Transverse colon (tissue), 4 donors: Measurements from ENCODE around the gene BTK. TPM values are rescaled to one million over a fixed set of nuclear protein-coding genes. Genes with fewer than 3 reads are reported as not detected.
"Not testable (repeated sequence)": the region's sequence is repeated elsewhere in the genome, so short reads cannot be mapped to it uniquely, and the experiment has no call there.

Source experiments
- DNase-seq: peaks from one replicate; pipeline ENCODE4 v3.0.0-alpha.2; 2019
- H3K27ac ChIP-seq, 4 donors: fragments of 200-600 bp; sonication (generic); 2 replicates each; pipeline ENCODE4 v1.5.1; 2016 to 2018; ENCODE audit warnings: inconsistent platforms in 4 of 4
- H3K27me3 ChIP-seq: fragments of 200-600 bp; sonication (generic); 2 replicates; pipeline ENCODE4 v1.5.1; 2017; ENCODE audit warnings: inconsistent platforms
- H3K36me3 ChIP-seq, 4 donors: fragments of 200-600 bp; sonication (generic); 2 replicates each; pipeline ENCODE4 v1.5.1; 2017 to 2019; ENCODE audit warnings: inconsistent platforms in 4 of 4
- H3K4me1 ChIP-seq, 4 donors: fragments of 200-600 bp; sonication (generic); 2 replicates each; pipeline ENCODE4 v1.5.1; 2017 to 2020; ENCODE audit warnings: inconsistent platforms in 4 of 4
- H3K4me3 ChIP-seq, 4 donors: fragments of 200-600 bp; sonication (generic); 1 replicate in 1 of 4; 2 replicates in 3 of 4; pipeline versions ENCODE4 v1.5.1 to v1.6.1; 2017 to 2019; ENCODE audit warnings: inconsistent platforms in 4 of 4
- H3K9me3 ChIP-seq, 2 donors: fragments of 200-600 bp; sonication (generic); 2 replicates each; pipeline ENCODE4 v1.5.1; 2017 to 2019; ENCODE audit warnings: inconsistent platforms in 2 of 2
- CTCF ChIP-seq, 5 experiments: fragments of 200-600 bp in 3 of 5; fragments of 450-650 bp in 2 of 5; sonication (generic) in 3 of 5; IDR thresholded peaks; 1 replicate in 2 of 5; 2 replicates in 3 of 5; pipeline ENCODE4 v1.5.1; 2016 to 2017; ENCODE audit warnings: antibody characterized with exemption in 5 of 5, inconsistent platforms in 3 of 5, mild to moderate bottlenecking in 2 of 5, moderate library complexity in 1 of 5
- EP300 ChIP-seq: sonication (generic); formaldehyde crosslinking; IDR thresholded peaks from one replicate; pipeline ENCODE4 v1.6.1; 2017; ENCODE audit warnings: antibody characterized with exemption, low read depth
- POLR2A ChIP-seq: fragments of 450-650 bp; IDR thresholded peaks from one replicate; pipeline ENCODE4 v1.6.1; 2016; ENCODE audit warnings: antibody characterized with exemption, mild to moderate bottlenecking, moderate library complexity
- POLR2AphosphoS5 ChIP-seq, 3 donors: sonication (generic); formaldehyde crosslinking; IDR thresholded peaks; one replicate each; pipeline ENCODE4 v1.6.1; 2016; ENCODE audit warnings: antibody characterized with exemption in 3 of 3
- WGBS, 2 donors: methylation state at CpG; one replicate each; pipeline ENCODE4 v1.1.5; 2018; ENCODE audit warnings: low coverage in 1 of 2; 5-methylcytosine and 5-hydroxymethylcytosine counted together
- in situ Hi-C, 4 donors: fragments of 200-750 bp; cut with MboI; loops; one replicate each; pipeline versions ENCODE4 v1.15.0 to v1.15.1; 2017; ENCODE audit warnings: low sequenced_read_pairs in 3 of 4, low pct_ligation_motif_present in 1 of 4, low pct_unique_long_range_greater_than_20kb in 1 of 4
- intact Hi-C: fragments of 100-400 bp; cut with DNase I; formaldehyde crosslinking; loops from one replicate; pipeline ENCODE4 v1.15.1; 2023; ENCODE audit warnings: low total_unique reads
- total RNA-seq, 4 donors: library from RNA; depleted of rRNA; stranded (reverse); fragments of >200 nt; gene quantifications; one replicate each; pipeline ENCODE4 v1.1.0, GENCODE V29; 2016

BTK gene
- total RNA-seq, 4 donors from 2014 or later: 0.40 to 7.9 (median 4.4) TPM

GRCh38 chrX:101349193-101349562, 36.8 kb downstream of the BTK start:
- DNase-seq: no peak
- 46% methylated on average over 4 of the region's 4 CpGs; no CpG with 5 or more reads in 1 of the 2 donors for WGBS, 2 donors
- Histone ChIP-seq H3K4me1 (peaks cover 0 to 10% (median 0%) of the 10 kb centered on the region in 4 donors), H3K36me3 (no peaks in the 10 kb centered on the region), H3K9me3 (no peaks in the 10 kb centered on the region), H3K4me3 (peak overlapping the region; percentile 40 to 77 (median 64)), H3K27ac (peak overlapping the region; percentile 84 to 92 (median 88)), H3K27me3 (no peaks in the 10 kb centered on the region)
- TF ChIP-seq POLR2AphosphoS5 (IDR thresholded peaks at IDR 0.05): no peak
- TF ChIP-seq CTCF (IDR thresholded peaks at IDR 0.05): no peak
- TF ChIP-seq EP300: no peak
- no peak for TF ChIP-seq POLR2A
- intact Hi-C loops: no loop called here
- in situ Hi-C loops: no loop called here

GRCh38 chrX:101348452-101349192, 37.4 kb downstream of the BTK start, which contains the start of gene TIMM8A:
TSS of gene TIMM8A (minus strand) at chrX:101348742. CDS start at chrX:101348664, 78 bp downstream.
- intact Hi-C loops (no loop called here), in situ Hi-C loops (no loop called here)
- Histone ChIP-seq H3K9me3 (no peaks in the 10 kb centered on the region), H3K4me1 (peaks cover 0 to 10% (median 0%) of the 10 kb centered on the region in 4 donors), H3K36me3 (no peaks in the 10 kb centered on the region), H3K27ac (peak within 1 kb of the TSS; percentile 84 to 92 (median 88)), H3K4me3 (peak within 1 kb of the TSS; percentile 40 to 77 (median 64)), H3K27me3 (no peaks in the 10 kb centered on the region)
- 0 to 59% methylated on average over 4 to 55 of the region's 55 CpGs for WGBS, 2 donors
- peak; percentile 85 for DNase-seq
- peak; percentile 55 to 75 (median 62) for TF ChIP-seq POLR2AphosphoS5 (IDR thresholded peaks at IDR 0.05)
- TF ChIP-seq EP300: no peak
- TF ChIP-seq POLR2A: peak; percentile 66
- TF ChIP-seq CTCF (IDR thresholded peaks at IDR 0.05): no peak

GRCh38 chrX:101347859-101348451, 38.0 kb downstream of the BTK start:
- TF ChIP-seq CTCF (IDR thresholded peaks at IDR 0.05) (no peak), POLR2AphosphoS5 (IDR thresholded peaks at IDR 0.05) (no peak), POLR2A (no peak), EP300 (no peak)
- intact Hi-C loops: no loop called here

GRCh38 chrX:101337776-101338271, 48.2 kb downstream of the BTK start:
- H3K36me3 ChIP-seq: no peaks in the 10 kb centered on the region
- TF ChIP-seq POLR2AphosphoS5 (IDR thresholded peaks at IDR 0.05): no peak
- no peak for TF ChIP-seq CTCF (IDR thresholded peaks at IDR 0.05)
- TF ChIP-seq EP300: no peak
- no peak for TF ChIP-seq POLR2A
- no peaks in the 10 kb centered on the region for H3K4me1 ChIP-seq
- H3K27ac ChIP-seq: no peak overlapping the region
- no peaks in the 10 kb centered on the region for H3K9me3 ChIP-seq
- H3K27me3 ChIP-seq: no peaks in the 10 kb centered on the region
- H3K4me3 ChIP-seq: no peak overlapping the region
- 80 to 100% methylated on average over 1 to 4 of the region's 4 CpGs for WGBS, 2 donors
- DNase-seq: no peak
- intact Hi-C loops (no loop called here), in situ Hi-C loops (no loop called here)

More at GRCh38 chrX:101347859-101348451, 38.0 kb downstream of the BTK start:
- Histone ChIP-seq H3K27me3 (no peaks in the 10 kb centered on the region), H3K4me1 (peaks cover 0 to 10% (median 0%) of the 10 kb centered on the region in 4 donors), H3K9me3 (no peaks in the 10 kb centered on the region), H3K27ac (peak overlapping the region; percentile 84 to 92 (median 88)), H3K4me3 (peak overlapping the region; percentile 33 to 77 (median 64)), H3K36me3 (no peaks in the 10 kb centered on the region)
- 40% methylated on average over 14 of the region's 14 CpGs; no CpG with 5 or more reads in 1 of the 2 donors for WGBS, 2 donors
- in situ Hi-C loops: no loop called here
- no peak for DNase-seq

GRCh38 chrX:101334310-101334709, 51.7 kb downstream of the BTK start:
- not testable (repeated sequence) for H3K4me1 ChIP-seq, DNase-seq

GRCh38 chrX:101326600-101326999, 59.4 kb downstream of the BTK start:
- H3K4me1 ChIP-seq, in situ Hi-C loops, intact Hi-C loops, H3K4me3 ChIP-seq, H3K36me3 ChIP-seq, H3K27me3 ChIP-seq, H3K9me3 ChIP-seq, H3K27ac ChIP-seq: not testable (repeated sequence)
- peak; percentile 47 for DNase-seq
- WGBS, 2 donors: 61% methylated on average over 3 of the region's 3 CpGs; no CpG with 5 or more reads in 1 of the 2 donors

More at GRCh38 chrX:101334310-101334709, 51.7 kb downstream of the BTK start:
- H3K27me3 ChIP-seq, in situ Hi-C loops, H3K9me3 ChIP-seq, H3K4me3 ChIP-seq, intact Hi-C loops, H3K27ac ChIP-seq, H3K36me3 ChIP-seq: not testable (repeated sequence)
- WGBS, 2 donors: 78% methylated on average over 7 of the region's 7 CpGs; no CpG with 5 or more reads in 1 of the 2 donors
